Thoracic aorta (tissue), 2 donors: ENCODE data around the gene CNTNAP2. TPM values are rescaled to one million over a fixed set of nuclear protein-coding genes. Genes with fewer than 3 reads are reported as not detected.

Source experiments
- ATAC-seq: fragments of 150-250 bp; one replicate; pipeline ENCODE4 v1.8.0; 2017; ENCODE audit warnings: low read depth; ENCODE audit not compliant: insufficient number of reproducible peaks, low FRiP score
- DNase-seq: peaks from one replicate; pipeline ENCODE4 v3.0.0-alpha.2; 2020; ENCODE audit warnings: low spot score
- H3K27ac ChIP-seq, 2 donors: fragments of 200-600 bp; sonication (generic); 1 replicate in 1 of 2; 2 replicates in 1 of 2; pipeline ENCODE4 v1.5.1; 2016; ENCODE audit warnings: mild to moderate bottlenecking in 2 of 2, moderate library complexity in 2 of 2
- H3K27me3 ChIP-seq: fragments of 200-600 bp; sonication (generic); replicated peaks from 2 replicates; pipeline ENCODE4 v1.6.0; 2016; ENCODE audit warnings: mild to moderate bottlenecking; ENCODE audit not compliant: insufficient read depth
- H3K36me3 ChIP-seq: fragments of 200-600 bp; sonication (generic); one replicate; pipeline ENCODE4 v1.5.1; 2016
- H3K4me1 ChIP-seq, 2 donors: fragments of 200-600 bp; sonication (generic); 1 replicate in 1 of 2; 2 replicates in 1 of 2; pipeline versions ENCODE4 v1.5.1 to v1.6.0; 2016; ENCODE audit warnings: low read depth in 2 of 2, mild to moderate bottlenecking in 1 of 2; ENCODE audit not compliant: control insufficient read depth in 1 of 2
- H3K4me3 ChIP-seq: fragments of 200-600 bp; sonication (generic); 2 replicates; pipeline ENCODE4 v1.5.1; 2016; ENCODE audit warnings: mild to moderate bottlenecking
- H3K9me3 ChIP-seq: fragments of 200-600 bp; sonication (generic); 2 replicates; pipeline ENCODE4 v1.5.1; 2016
- total RNA-seq, 2 donors: library from RNA; depleted of rRNA; stranded (reverse); fragments of >200 nt; gene quantifications; one replicate each; pipeline versions ENCODE4 v1.1.0 to v1.2.3, GENCODE V29; 2016
- TF ChIP-seq, protein P1 (sequence below): fragments of 200-600 bp; sonication (generic); IDR thresholded peaks from one replicate; pipeline ENCODE4 v1.5.1; 2019; ENCODE audit warnings: antibody characterized with exemption

CNTNAP2 gene
- total RNA-seq, 2 donors from 2014 or later = not detected

DNA sequence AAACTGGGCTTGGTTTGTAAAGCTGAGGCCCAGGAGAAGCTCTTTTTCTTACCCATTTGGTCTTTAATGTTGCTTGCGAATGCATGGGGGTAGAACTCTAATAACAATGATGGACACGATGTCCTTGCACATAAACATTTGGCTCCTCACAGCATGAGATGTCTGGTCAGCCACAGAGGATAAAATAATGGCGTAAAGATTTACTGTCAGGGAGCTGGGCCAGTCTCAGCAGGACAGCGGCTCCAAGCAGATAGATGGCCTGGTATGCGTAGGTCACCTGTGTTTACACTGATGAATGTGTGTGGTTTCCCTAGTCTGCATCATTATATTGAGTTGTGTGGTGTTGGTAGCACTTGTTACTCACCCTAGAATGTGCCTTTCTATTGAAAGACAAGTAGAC, 537.4 kb downstream of the CNTNAP2 start:
- H3K4me3 ChIP-seq = no peak overlapping the region
- TF ChIP-seq, protein P1, sequence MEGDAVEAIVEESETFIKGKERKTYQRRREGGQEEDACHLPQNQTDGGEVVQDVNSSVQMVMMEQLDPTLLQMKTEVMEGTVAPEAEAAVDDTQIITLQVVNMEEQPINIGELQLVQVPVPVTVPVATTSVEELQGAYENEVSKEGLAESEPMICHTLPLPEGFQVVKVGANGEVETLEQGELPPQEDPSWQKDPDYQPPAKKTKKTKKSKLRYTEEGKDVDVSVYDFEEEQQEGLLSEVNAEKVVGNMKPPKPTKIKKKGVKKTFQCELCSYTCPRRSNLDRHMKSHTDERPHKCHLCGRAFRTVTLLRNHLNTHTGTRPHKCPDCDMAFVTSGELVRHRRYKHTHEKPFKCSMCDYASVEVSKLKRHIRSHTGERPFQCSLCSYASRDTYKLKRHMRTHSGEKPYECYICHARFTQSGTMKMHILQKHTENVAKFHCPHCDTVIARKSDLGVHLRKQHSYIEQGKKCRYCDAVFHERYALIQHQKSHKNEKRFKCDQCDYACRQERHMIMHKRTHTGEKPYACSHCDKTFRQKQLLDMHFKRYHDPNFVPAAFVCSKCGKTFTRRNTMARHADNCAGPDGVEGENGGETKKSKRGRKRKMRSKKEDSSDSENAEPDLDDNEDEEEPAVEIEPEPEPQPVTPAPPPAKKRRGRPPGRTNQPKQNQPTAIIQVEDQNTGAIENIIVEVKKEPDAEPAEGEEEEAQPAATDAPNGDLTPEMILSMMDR = no peak
- H3K9me3 ChIP-seq = no peaks in the 10 kb centered on the region
- H3K27ac ChIP-seq = no peak overlapping the region
- no peaks in the 10 kb centered on the region for H3K36me3 ChIP-seq
- no peaks in the 10 kb centered on the region for H3K4me1 ChIP-seq
- H3K27me3 ChIP-seq = no peaks in the 10 kb centered on the region
- ATAC-seq = no peak
- DNase-seq = no peak

DNA sequence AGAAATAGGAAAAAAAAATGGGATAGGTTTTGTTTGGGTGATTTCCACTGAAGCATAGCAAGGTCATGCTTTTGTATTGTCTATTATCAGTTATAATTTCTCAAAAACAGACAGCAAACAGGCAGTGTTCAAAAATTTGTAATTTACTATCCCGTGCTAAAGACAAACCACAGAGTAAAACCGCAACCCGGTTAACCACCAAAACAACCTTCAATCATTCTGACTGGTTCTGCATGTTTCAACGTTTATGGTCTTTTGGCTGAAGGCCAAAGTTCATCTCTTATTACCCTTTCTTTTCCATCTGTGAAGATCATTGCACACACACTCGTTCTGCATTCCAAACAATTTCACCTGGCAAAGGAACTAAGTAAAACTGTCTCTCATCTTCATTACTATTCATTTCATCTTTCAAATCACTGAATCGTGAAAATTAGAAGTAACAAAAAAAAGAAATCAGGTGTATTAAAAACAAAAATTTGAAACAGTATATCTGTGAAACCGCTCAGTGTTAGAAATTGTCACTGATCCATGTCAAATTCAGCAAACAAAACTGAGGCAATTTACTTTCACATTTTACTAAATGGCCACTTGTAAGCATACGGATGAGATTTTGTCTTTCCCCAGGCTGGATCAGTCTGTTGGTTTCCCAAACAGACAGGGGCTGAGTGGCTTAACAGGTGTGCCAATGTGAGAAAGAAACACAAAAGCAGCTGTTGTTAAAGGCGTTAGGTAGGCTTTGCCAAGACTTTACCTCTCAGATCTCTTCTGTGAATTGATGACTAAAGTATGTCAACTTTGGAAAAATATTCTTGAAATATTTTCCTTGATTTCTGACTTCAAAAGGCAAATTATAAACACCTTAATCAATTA, 539.6 kb downstream of the CNTNAP2 start:
- DNase-seq = no peak
- H3K4me1 ChIP-seq = no peaks in the 10 kb centered on the region
- no peaks in the 10 kb centered on the region for H3K27me3 ChIP-seq
- H3K27ac ChIP-seq = no peak overlapping the region
- TF ChIP-seq, protein P1 = no peak
- no peaks in the 10 kb centered on the region for H3K36me3 ChIP-seq
- H3K9me3 ChIP-seq = no peaks in the 10 kb centered on the region
- ATAC-seq = no peak
- no peak overlapping the region for H3K4me3 ChIP-seq

DNA sequence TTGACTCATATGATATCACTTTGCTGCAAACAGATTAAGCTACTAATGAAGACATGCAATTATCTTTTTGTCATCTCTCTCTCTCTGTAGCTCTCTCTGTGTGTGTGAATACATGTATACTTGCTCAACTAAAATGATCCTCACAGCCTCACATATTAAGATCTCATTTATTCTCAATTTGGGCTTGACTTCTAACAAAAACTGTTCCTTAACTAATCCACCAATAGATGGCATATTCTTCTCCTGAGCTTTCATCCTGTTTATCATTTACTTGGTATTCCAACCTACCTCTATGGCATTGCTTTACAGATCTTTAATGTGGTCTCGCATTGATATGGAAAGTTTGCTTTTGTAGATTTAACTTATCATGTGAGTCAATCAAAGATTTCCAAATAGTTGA, 540.4 kb downstream of the CNTNAP2 start:
- H3K36me3 ChIP-seq = no peaks in the 10 kb centered on the region
- no peaks in the 10 kb centered on the region for H3K9me3 ChIP-seq
- DNase-seq (no peak), ATAC-seq (no peak)
- H3K27me3 ChIP-seq = no peaks in the 10 kb centered on the region
- H3K27ac ChIP-seq = no peak overlapping the region
- H3K4me3 ChIP-seq = no peak overlapping the region
- H3K4me1 ChIP-seq = no peaks in the 10 kb centered on the region
- TF ChIP-seq, protein P1 = no peak

DNA sequence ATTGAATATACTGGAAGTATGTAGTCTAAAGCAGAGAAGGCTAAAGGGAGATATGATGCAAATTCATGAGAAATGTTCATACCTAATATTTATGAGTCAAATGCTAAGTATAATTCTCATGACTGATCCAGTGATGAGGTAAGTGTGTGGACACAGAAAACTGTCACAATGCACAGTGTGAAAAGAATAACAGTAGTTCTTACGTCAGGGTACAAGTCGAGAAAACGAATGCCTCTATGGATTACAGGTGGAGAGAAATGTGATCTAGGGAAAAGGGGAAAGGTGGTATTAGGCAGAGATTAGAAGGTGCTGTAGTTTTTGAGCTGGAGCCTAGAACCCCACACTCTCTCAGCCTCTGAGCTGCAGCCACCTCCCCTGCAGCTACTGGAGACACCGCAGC, 542.0 kb downstream of the CNTNAP2 start:
- Histone ChIP-seq H3K4me1 (no peaks in the 10 kb centered on the region), H3K9me3 (no peaks in the 10 kb centered on the region), H3K27me3 (no peaks in the 10 kb centered on the region), H3K27ac (no peak overlapping the region), H3K4me3 (no peak overlapping the region), H3K36me3 (no peaks in the 10 kb centered on the region)
- no peak for DNase-seq
- TF ChIP-seq, protein P1 = no peak
- no peak for ATAC-seq

DNA sequence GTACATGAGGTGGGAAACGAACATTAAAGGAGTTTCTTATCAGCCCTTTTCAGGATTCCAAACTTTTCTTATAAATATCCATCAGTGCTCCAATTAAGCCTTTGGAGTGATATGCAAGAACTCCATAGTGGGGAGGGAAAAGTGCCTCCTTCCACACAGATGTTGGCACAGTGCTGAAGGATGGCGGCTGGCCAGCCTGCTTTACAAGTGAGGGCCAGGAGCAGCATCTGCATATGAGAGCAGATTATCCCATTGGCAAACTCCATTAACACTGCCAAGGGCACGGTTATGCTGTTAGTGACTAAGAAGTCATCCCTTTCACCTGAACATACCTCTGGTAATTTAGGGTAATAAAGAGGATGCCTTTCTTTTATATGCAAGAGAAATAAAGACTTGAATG, 543.1 kb downstream of the CNTNAP2 start:
- no peak overlapping the region for H3K27ac ChIP-seq
- ATAC-seq = no peak

More for the DNA sequence above, 543.1 kb downstream of the CNTNAP2 start:
- TF ChIP-seq, protein P1 = no peak
- Histone ChIP-seq H3K4me3 (no peak overlapping the region), H3K36me3 (no peaks in the 10 kb centered on the region), H3K27me3 (no peaks in the 10 kb centered on the region), H3K4me1 (no peaks in the 10 kb centered on the region), H3K9me3 (no peaks in the 10 kb centered on the region)
- DNase-seq = no peak
